HCT116 (cell line): ENCODE data around the gene UFD1. TPM values are rescaled to one million over a fixed set of nuclear protein-coding genes. Genes with fewer than 3 reads are reported as not detected.

Source experiments
- ATAC-seq: fragments of 200-7000 bp; cut with Tn5 transposase; 2 replicates; pipeline ENCODE4 v1.9.1; 2020; ENCODE audit warnings: mild to moderate bottlenecking, moderate library complexity
- BruUV-seq: library from RNA; stranded (reverse); fragments of 400-500 nt; replicated peaks from 2 replicates; lab custom pipeline; 2021; lab: Mats Ljungman, UMichigan
- CTCF ChIA-PET: fragments of 300-600 bp; sonication (Branson Sonifier 250); formaldehyde crosslinking; loops from one replicate; lab custom pipeline; 2021; ENCODE audit warnings: antibody characterized with exemption; lab: Charles Lee
- POLR2A ChIA-PET: fragments of 300-600, 350-600 bp; sonication (Branson Sonifier 250); formaldehyde crosslinking; loops from one replicate; lab custom pipeline; 2021; ENCODE audit warnings: antibody characterized with exemption; lab: Charles Lee
- RAD21 ChIA-PET, 2 experiments: fragments of 300-600 bp; sonication (Branson Sonifier 250); formaldehyde crosslinking; loops; one replicate each; lab custom pipeline; 2023; ENCODE audit warnings: low total read pairs in 2 of 2; ENCODE audit not compliant: uncharacterized antibody in 2 of 2, unreplicated experiment in 2 of 2, low non-redundant PET in 1 of 2; lab: Charles Lee
- DNase-seq: peaks from one replicate; pipeline ENCODE4 v3.0.0-alpha.2; 2010; ENCODE audit warnings: low read depth, low spot score
- H2AFZ ChIP-seq: fragments of 200-600 bp; shearing (Covaris generic), sonication (generic); 2 replicates; pipeline ENCODE4 v1.6.1; 2017; ENCODE audit warnings: low read depth, mixed run types, mixed read lengths, antibody characterized with exemption, low read length; ENCODE audit not compliant: poor library complexity, severe bottlenecking
- H3K27ac ChIP-seq: 2 replicates; pipeline ENCODE4 v1.5.1; 2012; ENCODE audit warnings: low read depth, low read length
- H3K27me3 ChIP-seq: fragments of 200-600 bp; sonication (generic); 2 replicates; pipeline ENCODE4 v1.6.1; 2016; ENCODE audit warnings: mixed run types, low read length, mixed read lengths; ENCODE audit not compliant: insufficient read depth
- H3K36me3 ChIP-seq, 2 experiments: fragments of 200-500 bp in 1 of 2; fragments of 200-600 bp in 1 of 2; sonication (Bioruptor generic) in 1 of 2; sonication (generic) in 1 of 2; 2 replicates each; pipeline versions ENCODE4 v1.5.1 to v1.6.1; 2014 to 2016; ENCODE audit warnings: low read length in 2 of 2, inconsistent platforms in 1 of 2, mixed read lengths in 1 of 2, mixed run types in 1 of 2; ENCODE audit not compliant: insufficient read depth in 2 of 2, control insufficient read depth in 1 of 2
- H3K4me1 ChIP-seq, 2 experiments: fragments of 200-600 bp in 1 of 2; sonication (generic) in 1 of 2; 2 replicates each; pipeline versions ENCODE4 v1.5.1 to v1.6.1; 2012 to 2017; ENCODE audit warnings: low read length in 2 of 2, inconsistent platforms in 1 of 2, mild to moderate bottlenecking in 1 of 2, mixed read lengths in 1 of 2, mixed run types in 1 of 2, moderate library complexity in 1 of 2; ENCODE audit not compliant: insufficient read depth in 2 of 2, control insufficient read depth in 1 of 2
- H3K4me2 ChIP-seq: fragments of 200-600 bp; sonication (generic); 2 replicates; pipeline ENCODE4 v1.6.1; 2017; ENCODE audit warnings: mixed run types, low read length, mixed read lengths
- H3K4me3 ChIP-seq, 2 experiments: fragments of 200-600 bp in 1 of 2; sonication (generic) in 1 of 2; replicated peaks in 1 of 2; 2 replicates each; pipeline ENCODE4 v1.5.1; 2011 to 2016; ENCODE audit warnings: low read length in 2 of 2, control low read depth in 1 of 2, low read depth in 1 of 2, mild to moderate bottlenecking in 1 of 2, mixed read lengths in 1 of 2, mixed run types in 1 of 2
- H3K79me2 ChIP-seq: fragments of 200-600 bp; sonication (generic); 2 replicates; pipeline ENCODE4 v1.6.1; 2017; ENCODE audit warnings: mild to moderate bottlenecking, mixed run types, low read length, moderate library complexity, mixed read lengths; ENCODE audit not compliant: insufficient read depth
- H3K9ac ChIP-seq: fragments of 200-600 bp; sonication (generic); 2 replicates; pipeline ENCODE4 v1.6.1; 2016; ENCODE audit warnings: low read length, mixed read lengths
- H3K9me2 ChIP-seq: fragments of 200-600 bp; sonication (generic), shearing (Covaris generic); 2 replicates; pipeline ENCODE4 v1.6.1; 2017; ENCODE audit warnings: mixed run types, mild to moderate bottlenecking, moderate library complexity; ENCODE audit not compliant: insufficient read depth
- H3K9me3 ChIP-seq, 2 experiments: fragments of 200-500 bp in 1 of 2; fragments of 200-600 bp in 1 of 2; sonication (Bioruptor generic) in 1 of 2; sonication (generic) in 1 of 2; 2 replicates each; pipeline ENCODE4 v1.6.1; 2014 to 2017; ENCODE audit warnings: low read length in 2 of 2, mixed read lengths in 2 of 2, inconsistent platforms in 1 of 2, low read depth in 1 of 2, mild to moderate bottlenecking in 1 of 2, mixed run types in 1 of 2, moderate library complexity in 1 of 2; ENCODE audit not compliant: control insufficient read depth in 1 of 2, insufficient read depth in 1 of 2
- H4K20me1 ChIP-seq: fragments of 200-600 bp; sonication (generic), shearing (Covaris generic); 2 replicates; pipeline ENCODE4 v1.6.1; 2017; ENCODE audit warnings: mixed run types, mild to moderate bottlenecking, moderate library complexity; ENCODE audit not compliant: insufficient read depth
- FOSL1 ChIP-seq: IDR thresholded peaks from 2 replicates; pipeline ENCODE4 v1.6.1; 2012; ENCODE audit warnings: low read depth
- YY1 ChIP-seq: IDR thresholded peaks from 2 replicates; pipeline ENCODE4 v1.6.1; 2011; ENCODE audit warnings: low read length, low read depth, moderate library complexity, mild to moderate bottlenecking; ENCODE audit not compliant: insufficient replicate concordance; ENCODE audit errors: extremely low read depth
- intact Hi-C: fragments of 100-400 bp; cut with micrococcal nuclease; formaldehyde crosslinking; loops from 2 replicates; pipeline ENCODE4 v1.10.0; 2022
- total RNA-seq: library from RNA; stranded (reverse); gene quantifications from one replicate; pipeline ENCODE4 v1.2.1, GENCODE V29; 2021; ENCODE audit not compliant: unreplicated experiment

The UFD1 gene
- total RNA-seq, 1 experiment from 2014 or later = 97.5 TPM

- no TSS peak for BruUV-seq
- Histone ChIP-seq H3K27me3 (no peaks in the 10 kb centered on the region), H3K9me2 (no peaks in the 10 kb centered on the region), H3K9me3 (no peaks in the 10 kb centered on the region), H3K4me1 (no peaks in the 10 kb centered on the region), H4K20me1 (no peaks in the 10 kb centered on the region), H3K9ac (no peak overlapping the region), H3K79me2 (0 out of 2 replicates have a peak, but pooled peaks cover 3% of the 10 kb centered on the region), H3K4me2 (no peak overlapping the region), H2AFZ (no peak overlapping the region), H3K36me3 (peaks cover 39 to 41% of the 10 kb centered on the region in 2 experiments), H3K4me3 (no peak overlapping the region), H3K27ac (no peak overlapping the region)
- RAD21 ChIA-PET = no interaction called here
- POLR2A ChIA-PET = no interaction called here
- no peak for DNase-seq
- TF ChIP-seq FOSL1 = no peak
- intact Hi-C loops = no loop called here
- CTCF ChIA-PET = no interaction called here
- no peak for ATAC-seq
Observed at GRCh38 chr22:19457828-19458428, 21.1 kb downstream of the UFD1 start.

- CTCF ChIA-PET = no interaction called here
- RAD21 ChIA-PET = no interaction called here
- H3K4me1 ChIP-seq = no peaks in the 10 kb centered on the region
- no TSS peak for BruUV-seq
- no peaks in the 10 kb centered on the region for H3K27me3 ChIP-seq
- peaks cover 3% of the 10 kb centered on the region; the same call in 1 of the 2 replicates for H3K79me2 ChIP-seq
- no peaks in the 10 kb centered on the region for H3K9me2 ChIP-seq
- POLR2A ChIA-PET = no interaction called here
- no peak overlapping the region for H3K4me3 ChIP-seq
- intact Hi-C loops = no loop called here
- no peak overlapping the region for H3K27ac ChIP-seq
- H3K9ac ChIP-seq = no peak overlapping the region
- TF ChIP-seq YY1 = no peak
- H4K20me1 ChIP-seq = no peaks in the 10 kb centered on the region
- peaks cover 39 to 47% of the 10 kb centered on the region in 2 experiments for H3K36me3 ChIP-seq
- no peak overlapping the region for H2AFZ ChIP-seq
- no peaks in the 10 kb centered on the region for H3K9me3 ChIP-seq
- no peak for DNase-seq
- no peak overlapping the region for H3K4me2 ChIP-seq
- no peak for ATAC-seq
Observed at GRCh38 chr22:19456541-19456940, 22.5 kb downstream of the UFD1 start.
